Right hindlimb (tissue), 1 donor: ENCODE data around the gene PYHIN1.

ENCODE experiments used
- DNase-seq: peaks from one replicate; pipeline ENCODE4 v3.0.0-alpha.2; 2018

PYHIN1 gene

DNA sequence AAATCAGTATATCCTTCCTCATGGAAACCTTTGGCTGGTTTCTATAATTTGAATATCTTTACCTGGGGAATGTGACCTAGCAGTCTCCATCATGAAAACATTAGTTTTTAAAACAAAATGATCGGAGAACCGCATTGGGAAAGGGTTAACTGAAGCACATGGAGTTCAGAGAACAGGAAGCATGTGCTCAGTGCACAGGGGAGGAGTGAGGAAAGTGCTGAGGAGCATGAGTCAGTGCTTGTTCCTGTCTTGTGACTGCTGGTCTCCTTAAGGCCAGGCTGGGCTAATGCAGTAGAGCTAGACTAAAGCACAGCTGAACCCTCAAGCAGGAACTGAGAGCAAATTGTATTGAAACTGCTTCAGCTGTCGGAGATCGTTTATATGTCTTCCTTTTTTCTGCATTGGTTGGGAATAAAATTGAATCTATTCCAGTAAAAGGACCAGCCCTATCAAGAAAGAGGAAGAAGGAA is 84.1 kb downstream of the PYHIN1 start:
- DNase-seq: no peak

DNA sequence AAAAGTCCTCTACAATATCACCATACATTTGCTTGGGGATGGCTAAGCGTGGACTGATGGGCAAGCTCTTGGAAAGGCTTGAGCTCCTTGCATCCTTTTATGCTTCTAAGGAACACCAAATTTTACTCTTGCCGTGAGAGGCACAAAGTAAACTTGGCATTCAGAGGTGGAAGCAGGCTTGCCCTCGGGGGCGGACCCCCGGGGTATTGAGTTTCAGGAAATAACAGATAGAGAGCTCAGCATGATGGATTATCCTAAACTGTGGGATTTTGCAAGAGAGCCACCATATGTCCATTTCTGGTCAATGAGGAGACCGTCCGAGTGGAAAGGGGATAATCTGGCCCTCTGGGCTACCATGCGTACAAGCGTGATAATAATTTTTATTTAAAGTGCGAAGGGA is 92.4 kb downstream of the PYHIN1 start:
- no peak for DNase-seq

DNA sequence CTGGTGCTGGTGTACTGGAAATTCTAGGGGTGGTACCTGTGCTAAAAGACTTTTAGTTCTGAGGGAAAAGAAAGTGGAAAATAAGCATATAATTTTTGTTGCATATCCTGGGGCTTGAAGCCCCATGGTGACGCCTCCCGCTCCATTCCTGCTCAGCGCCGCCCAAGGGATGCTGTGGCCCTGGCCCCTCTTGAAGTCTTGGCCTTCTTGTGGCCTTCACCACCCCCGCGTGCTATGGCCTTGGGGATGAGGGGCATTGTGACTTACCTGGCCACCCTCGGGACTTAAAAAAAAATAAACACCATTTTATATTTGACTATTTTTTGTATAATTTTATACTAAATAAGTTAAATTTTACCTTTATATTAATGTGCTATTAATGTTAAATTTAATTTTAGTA is 93.7 kb downstream of the PYHIN1 start:
- no peak for DNase-seq
